Rectal smooth muscle tissue (tissue), 1 donor: ENCODE data around the gene CCDC78.
"Not testable (repeated sequence)": the region's sequence is repeated elsewhere in the genome, so short reads cannot be mapped to it uniquely, and the experiment has no call there.

Experiments used
- H3K27ac ChIP-seq: one replicate; pipeline ENCODE4 v1.7.0; 2013; ENCODE audit warnings: low read depth, low read length, inconsistent platforms
- H3K27me3 ChIP-seq: one replicate; pipeline ENCODE4 v1.7.0; 2013; ENCODE audit warnings: low read length; ENCODE audit not compliant: control insufficient read depth, insufficient read depth
- H3K36me3 ChIP-seq: one replicate; pipeline ENCODE4 v1.7.0; 2013; ENCODE audit warnings: low read length; ENCODE audit not compliant: control insufficient read depth, insufficient read depth
- H3K4me1 ChIP-seq: one replicate; pipeline ENCODE4 v1.7.0; 2013; ENCODE audit warnings: low read length; ENCODE audit not compliant: control insufficient read depth, insufficient read depth
- H3K4me3 ChIP-seq: one replicate; pipeline ENCODE4 v1.7.0; 2013; ENCODE audit warnings: low read length
- H3K9ac ChIP-seq: one replicate; pipeline ENCODE4 v1.7.0; 2013; ENCODE audit warnings: low read length

The CCDC78 gene

DNA sequence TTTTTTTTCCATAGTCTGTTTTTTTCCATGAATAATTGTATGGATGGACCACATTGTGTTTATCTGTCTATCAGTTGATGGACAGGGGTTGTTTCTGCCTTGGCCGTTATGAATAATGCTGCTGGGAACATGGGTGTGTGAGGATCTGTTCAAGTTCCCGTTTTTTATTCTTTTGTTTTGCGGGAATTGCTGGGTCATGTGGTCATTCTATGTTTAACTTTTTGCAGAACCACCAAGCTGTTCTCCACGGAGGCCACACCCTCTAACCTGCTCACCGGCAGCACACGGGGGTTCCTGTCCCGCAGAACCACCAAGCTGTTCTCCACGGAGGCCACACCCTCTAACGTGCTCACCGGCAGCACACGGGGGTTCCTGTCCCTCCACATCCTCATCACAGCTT is 28.4 kb upstream of the CCDC78 start:
- Histone ChIP-seq H3K27me3 (peaks cover 6% of the 10 kb centered on the region), H3K27ac (no peak overlapping the region), H3K36me3 (no peaks in the 10 kb centered on the region), H3K4me3 (no peak overlapping the region), H3K9ac (no peak overlapping the region), H3K4me1 (no peaks in the 10 kb centered on the region)

DNA sequence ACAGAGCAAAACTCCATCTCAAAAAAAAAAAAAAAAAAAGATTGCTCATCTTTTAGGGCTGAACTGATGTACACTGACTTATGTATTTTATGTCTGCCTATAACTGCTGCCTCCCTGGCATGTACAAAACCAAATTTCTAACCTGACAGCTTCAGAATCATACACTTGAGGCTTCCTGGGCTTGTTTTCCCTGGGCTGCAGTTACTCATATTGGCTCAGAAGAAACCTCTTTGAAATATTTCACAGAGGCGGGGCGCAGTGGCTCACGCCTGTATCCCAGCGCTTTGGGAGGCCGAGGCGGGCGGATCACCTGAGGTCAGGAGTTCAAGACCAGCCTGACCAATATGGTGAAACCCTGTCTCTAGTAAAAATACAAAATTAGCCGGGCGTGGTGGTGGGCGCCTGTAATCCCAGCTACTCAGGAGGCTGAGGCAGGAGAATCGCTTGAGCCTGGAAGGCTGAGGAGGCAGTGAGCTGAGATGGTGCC is 27.9 kb upstream of the CCDC78 start:
- not testable (repeated sequence) for H3K27me3 ChIP-seq, H3K4me1 ChIP-seq, H3K4me3 ChIP-seq, H3K36me3 ChIP-seq, H3K9ac ChIP-seq, H3K27ac ChIP-seq

DNA sequence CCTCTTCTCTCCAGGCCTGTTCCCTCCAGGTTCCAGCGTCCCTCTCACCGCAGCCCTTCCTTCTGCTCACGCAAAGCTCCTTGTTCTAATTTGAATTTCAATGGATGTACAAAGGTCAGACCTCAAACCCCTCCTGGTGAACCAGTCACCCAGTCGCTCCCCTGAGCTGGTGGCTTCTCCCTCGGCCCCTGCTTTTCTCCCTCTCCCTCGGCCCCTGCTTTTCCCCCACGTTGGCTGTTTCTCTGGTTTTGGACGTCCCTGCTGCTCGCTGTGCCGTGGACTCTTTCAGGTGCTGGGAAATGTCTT is 25.7 kb upstream of the CCDC78 start:
- Histone ChIP-seq H3K4me3 (no peak overlapping the region), H3K36me3 (no peaks in the 10 kb centered on the region), H3K27me3 (peaks cover 6% of the 10 kb centered on the region), H3K4me1 (no peaks in the 10 kb centered on the region), H3K9ac (no peak overlapping the region), H3K27ac (no peak overlapping the region)

DNA sequence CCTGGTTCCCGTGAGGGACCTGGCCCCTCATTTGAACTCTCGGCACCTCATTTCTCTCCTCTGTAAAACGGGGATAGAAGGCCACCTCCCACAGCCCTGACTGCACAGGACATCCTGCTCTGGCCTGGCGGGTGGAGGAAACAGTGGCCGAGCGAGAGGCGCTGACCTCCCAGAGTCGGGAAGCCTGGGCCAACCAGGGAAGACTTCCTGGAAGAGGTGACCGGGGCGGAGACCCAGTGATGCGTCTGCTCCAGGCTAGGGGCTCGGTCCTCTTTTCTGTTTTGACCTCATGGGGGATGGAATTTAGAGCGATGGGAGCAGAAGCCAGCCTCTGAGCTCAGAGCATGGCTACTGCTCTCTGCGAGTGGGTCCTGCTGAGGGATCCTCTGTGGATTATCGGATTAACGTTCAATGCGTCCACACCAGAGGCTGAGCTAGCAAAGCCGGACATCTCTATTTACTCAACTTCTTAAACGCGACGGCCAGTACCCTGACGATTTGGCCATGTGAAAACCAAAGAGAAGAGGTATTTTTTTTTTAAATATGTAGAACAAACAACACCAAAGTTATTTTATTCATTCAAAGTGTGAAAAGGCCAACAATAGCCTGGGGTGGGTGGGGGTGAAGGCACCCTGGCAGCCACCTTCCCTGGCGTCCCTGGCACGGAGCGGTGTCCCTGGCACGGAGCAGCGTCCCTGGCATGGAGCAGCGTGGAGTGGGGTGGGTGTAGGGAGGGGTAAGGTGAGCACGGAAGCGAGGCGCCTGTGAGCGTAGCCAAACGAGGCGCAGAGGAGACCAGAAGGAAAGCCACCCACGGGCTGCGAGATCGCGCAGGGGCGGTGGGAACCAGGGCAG is 25.1 kb upstream of the CCDC78 start:
- Histone ChIP-seq H3K9ac (no peak overlapping the region), H3K4me1 (no peaks in the 10 kb centered on the region), H3K4me3 (no peak overlapping the region), H3K27ac (no peak overlapping the region), H3K27me3 (peaks cover 6% of the 10 kb centered on the region), H3K36me3 (no peaks in the 10 kb centered on the region)

DNA sequence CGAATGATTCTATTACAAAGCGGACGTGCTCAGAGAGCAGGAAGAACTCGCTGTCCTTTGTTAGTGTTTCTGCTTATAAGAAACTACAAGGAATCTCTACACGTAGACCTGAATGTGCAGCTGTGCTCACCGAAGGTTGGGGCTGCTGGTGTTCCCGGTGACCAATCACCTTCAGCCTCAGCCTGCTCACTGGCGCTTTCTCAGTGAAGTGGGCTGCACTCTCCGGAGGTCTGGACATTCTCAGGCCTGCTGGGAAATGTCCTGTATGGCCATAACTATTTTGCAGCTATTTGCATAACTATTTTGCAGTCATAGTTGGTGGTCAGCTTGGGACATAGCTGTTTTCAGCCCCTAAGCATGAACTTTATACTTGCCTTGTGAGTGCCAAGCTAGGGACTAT is 24.2 kb upstream of the CCDC78 start:
- Histone ChIP-seq H3K36me3 (no peaks in the 10 kb centered on the region), H3K27ac (no peak overlapping the region), H3K9ac (no peak overlapping the region), H3K27me3 (peaks cover 8% of the 10 kb centered on the region), H3K4me3 (no peak overlapping the region), H3K4me1 (no peaks in the 10 kb centered on the region)

DNA sequence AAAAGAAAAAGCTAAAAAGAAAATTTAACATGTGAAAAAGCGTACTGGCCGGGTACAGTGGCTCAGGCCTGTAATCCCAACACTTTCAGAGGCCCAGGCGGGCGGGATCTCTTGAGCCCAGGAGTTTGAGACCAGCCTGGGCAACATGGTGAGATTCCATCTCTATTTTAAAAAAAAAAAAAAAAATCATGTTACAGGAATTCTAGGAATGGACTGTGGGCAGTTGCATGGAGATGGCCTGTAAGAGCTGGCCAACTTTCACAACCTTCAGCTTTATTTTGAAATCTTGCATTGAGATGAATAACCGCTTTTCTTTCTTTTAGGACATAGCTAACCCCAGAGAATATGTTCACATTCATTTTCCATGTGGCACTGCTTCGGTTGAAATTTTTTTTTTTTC is 22.8 kb upstream of the CCDC78 start:
- Histone ChIP-seq H3K9ac (no peak overlapping the region), H3K27ac (no peak overlapping the region), H3K36me3 (no peaks in the 10 kb centered on the region), H3K4me3 (no peak overlapping the region), H3K4me1 (no peaks in the 10 kb centered on the region), H3K27me3 (peaks cover 8% of the 10 kb centered on the region)

DNA sequence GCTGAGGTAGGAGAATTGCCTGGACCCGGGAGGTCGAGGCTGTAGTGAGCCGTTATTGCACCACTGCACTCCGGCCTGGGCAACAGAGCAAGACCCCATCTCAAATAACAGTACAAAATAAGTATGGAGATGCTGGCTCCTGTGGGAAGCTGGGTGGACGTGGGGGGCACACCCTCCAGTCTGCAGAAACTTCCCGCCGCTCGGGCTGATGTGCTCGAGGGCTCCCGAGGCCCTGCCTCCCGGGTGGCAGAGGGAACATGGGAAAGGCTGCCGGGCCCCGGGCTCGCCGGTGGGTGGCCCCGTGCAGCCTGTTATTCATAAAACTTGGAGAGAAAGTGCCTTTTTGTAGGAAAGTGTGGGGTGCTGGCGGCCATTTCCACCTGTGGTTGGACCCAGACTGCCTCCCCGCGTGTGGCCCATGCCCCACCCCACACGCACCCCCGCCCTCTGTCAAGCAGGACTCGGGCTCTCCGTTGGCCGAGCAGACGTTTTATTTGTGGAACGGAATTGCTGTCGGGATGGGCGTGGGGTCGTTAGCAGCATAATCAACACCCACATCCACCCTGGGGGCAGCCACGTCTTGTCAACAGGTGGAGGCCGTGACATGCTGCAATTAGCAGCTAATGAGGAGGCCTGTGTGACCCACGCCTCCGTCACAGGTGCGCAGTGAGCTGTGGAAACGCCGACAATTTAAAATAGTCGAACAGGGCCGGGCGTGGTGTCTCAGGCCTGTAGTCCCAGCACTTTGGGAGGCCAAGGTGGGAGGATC is 21.9 kb upstream of the CCDC78 start:
- no peak overlapping the region for H3K27ac ChIP-seq
- H3K27me3 ChIP-seq, result peaks cover 8% of the 10 kb centered on the region
- no peaks in the 10 kb centered on the region for H3K36me3 ChIP-seq

DNA sequence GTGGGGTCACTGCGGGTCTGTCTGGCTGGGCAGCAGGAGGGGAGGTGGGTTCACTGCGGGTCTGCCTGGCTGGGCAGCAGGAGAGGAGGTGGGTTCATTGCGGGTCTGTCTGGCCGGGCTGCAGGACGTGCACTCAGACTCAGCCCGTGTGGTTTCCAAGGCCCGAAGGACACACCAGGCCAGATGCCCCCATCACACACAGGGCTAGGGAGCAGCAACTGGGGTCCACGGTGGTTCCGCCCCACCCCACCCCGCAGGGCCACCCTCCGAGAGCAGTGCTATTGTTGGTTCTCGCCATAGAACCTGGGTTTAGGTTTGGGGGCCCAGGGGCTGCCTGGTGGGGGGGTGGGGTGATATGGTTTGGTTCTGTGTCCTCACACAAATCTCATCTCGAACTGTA is 20.4 kb upstream of the CCDC78 start:
- no peak overlapping the region for H3K4me3 ChIP-seq
- no peak overlapping the region for H3K27ac ChIP-seq
- no peak overlapping the region for H3K9ac ChIP-seq
- H3K4me1 ChIP-seq, result no peaks in the 10 kb centered on the region
- H3K27me3 ChIP-seq, result peaks cover 2% of the 10 kb centered on the region
- H3K36me3 ChIP-seq, result no peaks in the 10 kb centered on the region

More for the DNA sequence above, 21.9 kb upstream of the CCDC78 start:
- Histone ChIP-seq H3K9ac (no peak overlapping the region), H3K4me3 (no peak overlapping the region), H3K4me1 (no peaks in the 10 kb centered on the region)

DNA sequence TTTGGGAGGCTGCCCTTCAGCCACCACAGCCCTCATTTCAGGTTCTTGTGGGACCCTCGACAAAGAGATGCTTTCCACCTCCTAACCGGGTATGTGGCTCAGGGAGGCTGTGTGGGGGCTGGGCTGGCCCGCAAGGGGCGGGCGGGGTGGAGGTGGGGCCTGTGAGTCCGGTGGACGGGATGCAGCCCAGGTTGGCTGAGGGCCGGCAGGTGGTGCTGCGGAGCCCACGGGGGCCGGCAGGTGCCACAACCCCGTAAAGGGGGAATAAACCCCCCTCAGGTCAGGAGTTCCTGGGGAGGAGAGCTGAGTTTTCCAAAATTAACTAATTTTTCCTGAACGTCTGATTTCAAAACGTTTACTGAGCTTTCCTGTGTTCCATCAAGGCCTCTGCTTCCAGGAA is 19.5 kb upstream of the CCDC78 start:
- Histone ChIP-seq H3K27ac (no peak overlapping the region), H3K27me3 (peaks cover 2% of the 10 kb centered on the region), H3K36me3 (no peaks in the 10 kb centered on the region), H3K9ac (no peak overlapping the region), H3K4me1 (no peaks in the 10 kb centered on the region), H3K4me3 (no peak overlapping the region)

DNA sequence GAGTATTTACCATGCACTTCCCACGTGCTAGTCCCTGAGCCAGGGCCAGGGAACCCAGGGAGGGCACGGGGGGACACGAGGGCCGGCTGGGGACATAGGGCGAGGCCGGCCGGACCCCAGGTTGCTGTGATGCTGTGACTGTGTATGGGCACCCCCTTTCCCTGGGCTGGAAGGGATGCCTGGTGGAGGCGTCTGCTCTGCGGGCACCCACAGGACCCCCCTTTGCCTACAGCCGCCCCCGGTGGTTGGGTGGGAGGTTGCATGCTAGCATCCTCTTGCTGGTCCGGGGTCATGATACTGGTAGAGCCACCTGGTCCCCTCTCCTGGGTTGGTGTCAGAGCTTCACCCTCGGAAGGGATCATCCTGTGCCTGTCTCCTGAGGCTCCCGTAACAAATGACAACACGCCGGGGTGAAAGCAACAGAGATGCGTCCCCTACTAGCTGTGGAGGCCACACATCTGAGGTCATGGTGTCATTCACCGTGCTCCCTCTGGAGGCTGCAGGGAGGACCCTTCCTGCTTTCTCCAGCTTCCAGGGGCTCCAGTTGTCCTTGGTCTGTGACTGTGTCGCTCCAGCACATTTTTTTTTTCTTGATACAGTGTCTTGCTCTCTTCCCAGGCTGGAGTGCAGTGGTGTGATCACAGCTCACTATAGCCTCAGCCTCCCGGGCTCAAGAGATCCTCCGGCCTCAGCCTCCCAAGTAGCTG is 17.7 kb upstream of the CCDC78 start:
- no peak overlapping the region for H3K4me3 ChIP-seq

DNA sequence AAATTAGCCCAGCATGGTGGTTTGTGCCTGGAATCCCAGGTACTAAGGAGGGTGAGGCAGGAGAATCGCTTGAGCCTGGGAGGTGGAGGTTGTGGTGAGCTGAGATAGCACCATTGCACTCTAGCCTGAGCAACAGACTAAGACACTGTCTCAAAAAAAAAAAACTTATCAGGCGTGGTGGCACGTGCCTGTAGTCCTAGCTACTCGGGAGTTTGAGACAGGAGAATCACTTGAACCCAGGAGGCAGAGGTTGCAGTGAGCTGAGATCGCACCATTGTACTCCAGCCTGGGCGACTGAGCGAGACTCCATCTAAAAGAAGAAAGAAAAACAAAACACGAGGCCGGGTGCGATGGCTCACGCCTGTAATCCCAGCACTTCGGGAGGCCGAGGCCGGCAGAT is 16.7 kb upstream of the CCDC78 start:
- not testable (repeated sequence) for H3K36me3 ChIP-seq, H3K27me3 ChIP-seq, H3K4me3 ChIP-seq, H3K4me1 ChIP-seq, H3K27ac ChIP-seq, H3K9ac ChIP-seq

More for the DNA sequence above, 17.7 kb upstream of the CCDC78 start:
- Histone ChIP-seq H3K27ac (no peak overlapping the region), H3K9ac (no peak overlapping the region), H3K36me3 (no peaks in the 10 kb centered on the region), H3K27me3 (peaks cover 2% of the 10 kb centered on the region), H3K4me1 (peaks cover 3% of the 10 kb centered on the region)

DNA sequence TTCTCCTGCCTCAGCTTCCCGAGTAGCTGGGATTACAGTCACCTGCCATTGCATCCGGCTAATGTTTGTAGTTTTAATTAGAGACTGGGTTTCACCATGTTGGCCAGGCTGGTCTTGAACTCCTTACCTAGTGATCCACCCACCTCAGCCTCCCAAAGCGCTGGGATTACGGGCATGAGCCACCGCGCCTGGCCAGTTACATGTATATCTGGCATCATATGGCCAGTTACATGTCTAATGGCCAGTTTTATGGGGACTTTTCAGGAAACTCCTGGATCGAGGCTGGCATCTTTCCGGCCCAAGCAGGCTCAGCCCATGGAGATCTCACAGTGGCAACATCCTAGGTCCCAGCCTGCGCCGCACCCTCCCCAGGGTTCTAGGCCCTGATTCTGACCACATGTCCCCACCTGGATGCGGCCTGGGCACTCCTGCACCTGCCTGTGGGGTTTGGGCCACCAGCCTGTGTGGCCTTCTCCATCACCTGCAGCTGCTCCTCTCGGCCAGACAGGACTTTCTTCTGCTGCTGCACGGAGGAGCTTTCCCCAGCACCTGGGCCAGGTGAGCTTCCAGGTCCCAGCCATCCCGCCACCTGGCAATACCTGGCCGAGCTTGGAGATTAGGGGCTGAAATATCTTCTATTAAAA is 15.9 kb upstream of the CCDC78 start:
- Histone ChIP-seq H3K27ac (no peak overlapping the region), H3K36me3 (peaks cover 1% of the 10 kb centered on the region), H3K4me1 (peaks cover 3% of the 10 kb centered on the region), H3K9ac (no peak overlapping the region), H3K27me3 (peaks cover 2% of the 10 kb centered on the region), H3K4me3 (no peak overlapping the region)
